HEK293T (cell line): Measurements from ENCODE around the gene OGN.
"Not testable (repeated sequence)": the region's sequence is repeated elsewhere in the genome, so short reads cannot be mapped to it uniquely, and the experiment has no call there.

Experiments used
- CTCF ChIA-PET: fragments of 350-600 bp; formaldehyde crosslinking; extraction: SDS; loops from one replicate; lab custom pipeline; 2021; ENCODE audit warnings: antibody characterized with exemption, inconsistent platforms; lab: Yijun Ruan, JAX
- POLR2A ChIA-PET: fragments of 350-600 bp; formaldehyde crosslinking; extraction: SDS; loops from one replicate; lab custom pipeline; 2020; ENCODE audit warnings: antibody characterized with exemption, inconsistent platforms; lab: Yijun Ruan, JAX
- DNase-seq: peaks from one replicate; pipeline ENCODE4 v3.0.0; 2012; ENCODE audit warnings: mixed read lengths; ENCODE audit errors: extremely low spot score
- ARNT ChIP-seq: fragments of 450-650 bp; IDR thresholded peaks from 2 replicates; pipeline ENCODE4 v1.6.1; 2017; ENCODE audit warnings: mild to moderate bottlenecking
- BHLHE40 ChIP-seq: fragments of 450-650 bp; IDR thresholded peaks from 2 replicates; pipeline ENCODE4 v1.6.1; 2016; ENCODE audit warnings: mild to moderate bottlenecking, moderate library complexity, borderline replicate concordance
- CTBP1 ChIP-seq: fragments of 450-650 bp; IDR thresholded peaks from 2 replicates; pipeline ENCODE4 v1.6.1; 2016; ENCODE audit warnings: borderline replicate concordance
- ELF4 ChIP-seq: fragments of 450-650 bp; IDR thresholded peaks from 2 replicates; pipeline ENCODE4 v1.6.1; 2017; ENCODE audit warnings: antibody characterized with exemption
- FOXA1 ChIP-seq: fragments of 450-650 bp; IDR thresholded peaks from 2 replicates; pipeline ENCODE4 v1.6.1; 2016; ENCODE audit warnings: mild to moderate bottlenecking
- FOXK2 ChIP-seq: fragments of 450-650 bp; IDR thresholded peaks from 2 replicates; pipeline ENCODE4 v1.6.1; 2016; ENCODE audit warnings: mild to moderate bottlenecking
- FOXM1 ChIP-seq: fragments of 450-650 bp; IDR thresholded peaks from 2 replicates; pipeline ENCODE4 v1.6.1; 2017; ENCODE audit warnings: mild to moderate bottlenecking, borderline replicate concordance
- HDGF ChIP-seq: fragments of 450-650 bp; IDR thresholded peaks from 2 replicates; pipeline ENCODE4 v1.6.1; 2017; ENCODE audit warnings: antibody characterized with exemption, borderline replicate concordance
- L3MBTL2 ChIP-seq: fragments of 450-650 bp; conservative IDR thresholded peaks from 2 replicates; pipeline ENCODE4 v1.6.1; 2016; ENCODE audit warnings: mild to moderate bottlenecking
- LEF1 ChIP-seq: fragments of 450-650 bp; IDR thresholded peaks from 2 replicates; pipeline ENCODE4 v1.6.1; 2017; ENCODE audit warnings: mild to moderate bottlenecking, borderline replicate concordance
- NFRKB ChIP-seq: fragments of 450-650 bp; IDR thresholded peaks from 2 replicates; pipeline ENCODE4 v1.6.1; 2016; ENCODE audit warnings: mild to moderate bottlenecking, moderate library complexity
- SP1 ChIP-seq: fragments of 450-650 bp; IDR thresholded peaks from 2 replicates; pipeline ENCODE4 v1.6.1; 2017
- SUZ12 ChIP-seq: fragments of 450-650 bp; IDR thresholded peaks from 2 replicates; pipeline ENCODE4 v1.6.1; 2016; ENCODE audit warnings: mild to moderate bottlenecking
- TARDBP ChIP-seq: fragments of 450-650 bp; IDR thresholded peaks from 2 replicates; pipeline ENCODE4 v1.6.1; 2016
- ZNF384 ChIP-seq: fragments of 450-650 bp; IDR thresholded peaks from 2 replicates; pipeline ENCODE4 v1.6.1; 2016
- TF ChIP-seq, protein P1 (sequence below): fragments of 450-650 bp; IDR thresholded peaks from 2 replicates; pipeline ENCODE4 v1.6.1; 2016

OGN gene

DNA sequence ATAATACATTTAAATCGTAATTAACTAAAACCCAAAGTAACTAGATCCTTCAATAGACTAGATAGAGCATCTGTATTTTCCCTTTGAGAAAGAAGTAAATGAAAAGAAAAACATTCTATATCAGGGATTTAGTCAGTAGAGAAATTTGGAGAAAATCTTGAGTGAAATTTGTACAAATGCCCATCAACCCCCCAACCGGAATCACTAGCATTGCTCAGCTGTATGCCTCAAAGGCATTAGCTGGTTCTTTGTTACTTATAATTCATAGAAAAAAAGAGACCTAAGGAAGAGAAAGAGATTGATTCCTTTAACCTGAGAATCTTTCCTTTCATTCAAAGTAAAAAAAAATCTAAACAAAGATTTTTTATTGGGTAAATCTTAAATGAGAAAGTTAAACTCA is 19.2 kb upstream of the OGN start:
- TF ChIP-seq SUZ12, result no peak
- TF ChIP-seq CTBP1, result no peak
- no peak for TF ChIP-seq FOXA1
- no peak for TF ChIP-seq TARDBP
- TF ChIP-seq ZNF384, result no peak
- TF ChIP-seq BHLHE40, result no peak
- TF ChIP-seq SP1, result no peak
- no peak for TF ChIP-seq ELF4
- TF ChIP-seq NFRKB, result no peak
- TF ChIP-seq FOXM1, result no peak
- TF ChIP-seq, protein P1, sequence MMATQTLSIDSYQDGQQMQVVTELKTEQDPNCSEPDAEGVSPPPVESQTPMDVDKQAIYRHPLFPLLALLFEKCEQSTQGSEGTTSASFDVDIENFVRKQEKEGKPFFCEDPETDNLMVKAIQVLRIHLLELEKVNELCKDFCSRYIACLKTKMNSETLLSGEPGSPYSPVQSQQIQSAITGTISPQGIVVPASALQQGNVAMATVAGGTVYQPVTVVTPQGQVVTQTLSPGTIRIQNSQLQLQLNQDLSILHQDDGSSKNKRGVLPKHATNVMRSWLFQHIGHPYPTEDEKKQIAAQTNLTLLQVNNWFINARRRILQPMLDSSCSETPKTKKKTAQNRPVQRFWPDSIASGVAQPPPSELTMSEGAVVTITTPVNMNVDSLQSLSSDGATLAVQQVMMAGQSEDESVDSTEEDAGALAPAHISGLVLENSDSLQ, result no peak
- no peak for TF ChIP-seq FOXK2
- no peak for TF ChIP-seq ARNT
- no peak for TF ChIP-seq L3MBTL2
- ChIA-PET CTCF (no interaction called here), POLR2A (no interaction called here)
- DNase-seq, result no peak

DNA sequence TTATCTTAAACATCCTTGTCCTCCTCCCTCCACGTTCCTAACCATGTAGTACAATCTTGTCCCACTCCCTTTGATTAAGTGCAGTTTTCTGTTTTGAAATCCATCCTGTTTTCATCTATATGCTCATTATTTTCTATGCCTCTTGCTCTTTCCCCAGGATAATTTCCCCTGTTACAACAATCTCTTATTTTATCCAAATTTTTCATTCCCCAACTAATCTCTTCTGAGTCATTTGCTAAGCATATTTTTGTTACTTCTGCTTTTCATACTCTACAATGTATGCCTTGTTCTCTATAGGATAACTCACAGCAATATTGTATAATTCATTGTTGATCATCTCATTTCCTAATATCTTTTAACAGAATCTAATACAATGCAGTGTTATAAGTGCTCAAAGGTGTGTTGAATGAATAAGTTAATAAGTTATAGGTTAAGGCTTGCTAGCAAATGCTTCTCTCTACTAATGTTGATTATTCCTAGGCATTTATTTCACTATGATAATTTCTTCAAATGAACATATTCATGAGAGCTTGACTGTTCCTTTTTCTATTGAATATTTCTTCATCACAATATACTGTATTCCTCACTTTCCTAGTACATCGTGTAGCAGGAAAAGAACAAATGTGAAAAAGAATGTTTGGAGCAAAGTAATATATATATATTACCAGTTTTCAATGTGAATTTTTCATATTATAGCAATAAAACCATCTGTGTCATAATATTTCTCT is 18.4 kb upstream of the OGN start:
- CTCF ChIA-PET, result no interaction called here
- no peak for TF ChIP-seq SUZ12
- no peak for TF ChIP-seq CTBP1
- TF ChIP-seq LEF1, result no peak
- no peak for TF ChIP-seq NFRKB
- TF ChIP-seq BHLHE40, result no peak
- TF ChIP-seq ZNF384, result no peak
- no peak for TF ChIP-seq ARNT
- no peak for TF ChIP-seq FOXK2
- TF ChIP-seq HDGF, result no peak
- no peak for TF ChIP-seq FOXM1
- no peak for TF ChIP-seq TARDBP
- TF ChIP-seq L3MBTL2, result no peak
- TF ChIP-seq ELF4, result no peak
- TF ChIP-seq SP1, result no peak
- TF ChIP-seq, protein P1, result no peak
- TF ChIP-seq FOXA1, result no peak
- POLR2A ChIA-PET, result no interaction called here
- no peak for DNase-seq

DNA sequence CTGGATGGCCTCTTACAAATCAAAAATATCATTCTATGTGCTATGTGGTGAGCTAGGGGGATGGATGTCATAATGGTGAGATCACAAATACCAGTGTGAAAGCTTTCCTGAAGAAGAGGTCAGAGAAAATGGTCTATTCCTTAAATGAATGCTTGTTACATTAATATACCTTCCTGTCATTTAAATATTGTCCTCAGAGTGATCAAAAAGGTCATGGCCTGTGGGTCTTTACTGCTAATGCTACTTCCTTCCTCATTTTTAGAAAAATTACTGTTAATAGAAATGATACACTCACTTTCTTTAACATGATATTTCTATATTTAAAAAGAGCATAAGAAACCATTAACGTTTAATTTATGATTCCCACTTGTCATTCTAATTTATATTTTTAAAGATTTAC is 10.2 kb upstream of the OGN start:
- POLR2A ChIA-PET, result no interaction called here
- TF ChIP-seq ARNT, result no peak
- TF ChIP-seq, protein P1, result no peak
- TF ChIP-seq ZNF384, result no peak
- TF ChIP-seq FOXK2, result no peak
- TF ChIP-seq ELF4, result no peak
- no peak for TF ChIP-seq CTBP1
- TF ChIP-seq SP1, result no peak
- no peak for TF ChIP-seq FOXA1
- TF ChIP-seq SUZ12, result no peak
- TF ChIP-seq NFRKB, result no peak
- no peak for TF ChIP-seq BHLHE40
- TF ChIP-seq TARDBP, result no peak
- no peak for TF ChIP-seq LEF1
- TF ChIP-seq HDGF, result no peak
- TF ChIP-seq L3MBTL2, result no peak
- TF ChIP-seq FOXM1, result no peak
- CTCF ChIA-PET, result no interaction called here
- no peak for DNase-seq

DNA sequence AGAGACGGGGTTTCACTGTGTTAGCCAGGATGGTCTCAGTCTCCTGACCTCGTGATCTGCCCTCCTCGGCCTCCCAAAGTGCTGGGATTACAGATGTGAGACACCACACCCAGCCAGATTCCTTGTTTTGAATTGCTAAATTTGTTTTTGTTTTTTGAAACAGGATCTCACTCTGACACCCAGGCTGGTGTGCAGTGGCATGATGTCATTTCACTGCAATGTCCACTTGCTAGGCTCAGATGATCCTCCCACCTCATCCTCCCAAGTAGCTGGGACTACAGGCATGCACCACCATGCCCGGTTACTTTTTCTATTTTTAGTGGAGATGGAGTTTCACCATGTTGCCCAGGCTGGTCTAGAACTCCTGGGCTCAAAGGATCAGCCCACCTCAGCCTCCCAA is 6.8 kb upstream of the OGN start:
- DNase-seq, CTCF ChIA-PET, POLR2A ChIA-PET: not testable (repeated sequence)

DNA sequence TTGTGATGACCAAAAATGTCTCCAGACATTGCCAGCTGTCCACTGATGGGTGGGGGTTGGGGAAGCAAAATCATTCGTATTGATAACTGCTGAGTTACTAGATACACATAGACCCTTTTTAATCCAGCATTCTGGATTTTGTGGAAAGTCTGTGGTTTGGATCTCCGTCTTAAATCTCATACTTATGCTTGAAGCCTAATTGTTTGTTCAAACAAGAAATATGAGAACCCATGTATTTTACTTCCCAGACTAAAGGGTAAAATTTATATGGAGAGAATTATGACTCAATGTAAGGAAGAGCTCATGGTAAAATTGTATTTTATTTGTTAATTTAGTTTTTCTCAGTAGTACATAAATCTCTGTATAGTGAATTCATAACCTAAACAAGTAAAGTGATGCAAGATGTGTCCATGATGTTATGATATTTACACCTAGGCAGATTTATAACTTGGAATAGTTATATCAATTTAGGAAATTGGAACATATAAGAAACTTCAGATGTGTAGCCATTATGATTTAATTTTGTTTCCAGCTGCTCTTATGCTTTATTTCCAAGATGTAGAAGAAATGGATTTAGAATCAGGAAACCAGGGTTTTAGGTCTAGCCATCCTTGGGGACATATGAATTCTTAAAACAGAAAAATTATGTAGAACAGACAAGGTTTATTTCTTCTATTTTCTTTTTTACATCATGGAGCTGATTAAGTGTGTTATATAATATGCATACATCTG is 4.5 kb upstream of the OGN start:
- POLR2A ChIA-PET, result no interaction called here
- no peak for TF ChIP-seq FOXM1
- CTCF ChIA-PET, result interaction anchor here (1.0 kb wide), 1 partner anchor 30 kb away, joined by 3 read pairs; no protein-coding TSS in a partner anchor
- no peak for DNase-seq

DNA sequence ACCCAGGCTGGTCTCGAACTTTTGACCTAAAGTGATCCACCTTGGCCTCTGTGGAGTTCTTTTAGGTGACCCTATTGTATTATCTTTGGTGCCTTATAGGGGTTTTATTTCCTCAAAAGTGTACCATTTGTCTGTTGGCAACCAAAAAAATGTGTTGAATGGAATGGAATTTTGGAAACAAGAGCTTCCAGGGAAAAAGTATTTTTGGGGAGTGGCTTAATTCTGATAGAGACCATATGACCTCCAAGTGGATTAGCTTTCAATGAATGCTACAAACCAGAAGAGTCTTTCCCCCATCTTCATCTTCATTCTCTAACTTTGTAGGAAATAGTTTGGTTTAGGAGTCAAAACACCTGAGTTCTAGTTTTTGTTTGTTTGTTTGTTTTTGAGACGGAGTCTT is 3.4 kb upstream of the OGN start:
- no peak for DNase-seq
- ChIA-PET POLR2A (no interaction called here), CTCF (interaction anchor here (1.0 kb wide), 1 partner anchor 31 kb away, joined by 3 read pairs; no protein-coding TSS in a partner anchor)
- no peak for TF ChIP-seq FOXK2
- no peak for TF ChIP-seq FOXM1
- no peak for TF ChIP-seq LEF1
- TF ChIP-seq NFRKB, result no peak
- TF ChIP-seq HDGF, result no peak
- no peak for TF ChIP-seq CTBP1
- no peak for TF ChIP-seq BHLHE40
- no peak for TF ChIP-seq ELF4
- TF ChIP-seq, protein P1, result no peak
- no peak for TF ChIP-seq ARNT
- TF ChIP-seq L3MBTL2, result no peak
- no peak for TF ChIP-seq FOXA1
- no peak for TF ChIP-seq SUZ12
